Body of pancreas (tissue), 4 donors: ENCODE results near the gene PEX16. TPM values are rescaled to one million over a fixed set of nuclear protein-coding genes. Genes with fewer than 3 reads are reported as not detected.

Source experiments
- ATAC-seq: fragments of 150-250 bp; one replicate; pipeline ENCODE4 v1.9.1; 2016
- DNase-seq, 4 donors: peaks; one replicate each; pipeline ENCODE4 v3.0.0-alpha.2; 2019
- H3K27ac ChIP-seq, 4 donors: fragments of 200-600 bp; sonication (generic); 1 replicate in 3 of 4; 2 replicates in 1 of 4; pipeline versions ENCODE4 v1.5.1 to v1.6.1; 2016 to 2019; ENCODE audit warnings: mild to moderate bottlenecking in 1 of 4, mixed read lengths in 1 of 4, moderate library complexity in 1 of 4
- H3K27me3 ChIP-seq, 2 donors: fragments of 200-600 bp; sonication (generic); one replicate each; pipeline ENCODE4 v1.6.0; 2016; ENCODE audit warnings: mild to moderate bottlenecking in 1 of 2
- H3K36me3 ChIP-seq, 2 donors: fragments of 200-600 bp; sonication (generic); replicated peaks in 1 of 2; 2 replicates each; pipeline ENCODE4 v1.5.1; 2016; ENCODE audit warnings: low read depth in 2 of 2; ENCODE audit not compliant: insufficient read depth in 1 of 2
- H3K4me1 ChIP-seq: fragments of 200-600 bp; sonication (generic); one replicate; pipeline ENCODE4 v1.6.0; 2016
- H3K4me3 ChIP-seq, 2 donors: fragments of 200-600 bp; sonication (generic); 1 replicate in 1 of 2; 2 replicates in 1 of 2; pipeline ENCODE4 v1.5.1; 2016 to 2019
- H3K9me3 ChIP-seq, 3 donors: fragments of 200-600 bp; sonication (generic); 1 replicate in 2 of 3; 2 replicates in 1 of 3; pipeline ENCODE4 v1.5.1; 2016
- POLR2A ChIP-seq, 3 donors: fragments of 450-650 bp; IDR thresholded peaks; one replicate each; pipeline ENCODE4 v1.6.1; 2016; ENCODE audit warnings: antibody characterized with exemption in 3 of 3, mild to moderate bottlenecking in 2 of 3
- WGBS, 2 donors: methylation state at CpG; one replicate each; pipeline ENCODE4 v1.1.5; 2017; 5-methylcytosine and 5-hydroxymethylcytosine counted together
- intact Hi-C: fragments of 100-400 bp; cut with DNase I; formaldehyde crosslinking; loops from one replicate; pipeline ENCODE4 v1.15.1; 2023
- total RNA-seq, 2 donors: library from RNA; depleted of rRNA; stranded (reverse); fragments of >200 nt; gene quantifications; one replicate each; pipeline ENCODE4 v1.1.0, GENCODE V29; 2016
- TF ChIP-seq, protein P1 (sequence below), 7 experiments: fragments of 450-650 bp in 4 of 7; fragments of 200-600 bp in 3 of 7; sonication (generic) in 3 of 7; IDR thresholded peaks; one replicate each; pipeline ENCODE4 v1.5.1; 2016 to 2019; ENCODE audit warnings: antibody characterized with exemption in 7 of 7

Gene PEX16
- total RNA-seq, 2 donors from 2014 or later = 29.1 to 41.5 TPM

DNA sequence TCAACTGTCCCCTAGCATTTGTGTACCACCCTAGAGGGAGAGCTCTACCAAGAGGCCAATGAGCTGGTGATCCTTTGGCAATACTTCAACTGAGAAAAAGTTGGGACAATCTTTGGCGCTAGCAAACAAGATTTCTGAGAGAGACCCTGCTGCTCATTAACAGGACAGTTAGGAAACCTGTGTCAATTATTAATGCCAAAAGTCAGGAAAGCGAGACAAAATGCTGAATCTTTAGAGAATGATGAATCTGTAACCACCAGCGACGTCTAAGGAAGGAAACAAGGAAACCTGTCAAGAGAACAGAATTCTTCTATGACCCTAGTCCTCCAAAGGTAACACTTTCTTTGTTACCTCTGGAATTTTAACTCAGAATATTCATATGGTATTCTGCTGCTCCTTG is 24.7 kb upstream of the PEX16 start:
- Histone ChIP-seq H3K4me1 (peaks cover 16% of the 10 kb centered on the region), H3K4me3 (no peak overlapping the region), H3K9me3 (no peaks in the 10 kb centered on the region), H3K36me3 (no peaks in the 10 kb centered on the region), H3K27me3 (no peaks in the 10 kb centered on the region), H3K27ac (no peak overlapping the region)
- WGBS, 2 donors = 86 to 90% methylated on average over 4 of the region's 4 CpGs
- TF ChIP-seq POLR2A (IDR thresholded peaks at IDR 0.05) = no peak
- TF ChIP-seq, protein P1, sequence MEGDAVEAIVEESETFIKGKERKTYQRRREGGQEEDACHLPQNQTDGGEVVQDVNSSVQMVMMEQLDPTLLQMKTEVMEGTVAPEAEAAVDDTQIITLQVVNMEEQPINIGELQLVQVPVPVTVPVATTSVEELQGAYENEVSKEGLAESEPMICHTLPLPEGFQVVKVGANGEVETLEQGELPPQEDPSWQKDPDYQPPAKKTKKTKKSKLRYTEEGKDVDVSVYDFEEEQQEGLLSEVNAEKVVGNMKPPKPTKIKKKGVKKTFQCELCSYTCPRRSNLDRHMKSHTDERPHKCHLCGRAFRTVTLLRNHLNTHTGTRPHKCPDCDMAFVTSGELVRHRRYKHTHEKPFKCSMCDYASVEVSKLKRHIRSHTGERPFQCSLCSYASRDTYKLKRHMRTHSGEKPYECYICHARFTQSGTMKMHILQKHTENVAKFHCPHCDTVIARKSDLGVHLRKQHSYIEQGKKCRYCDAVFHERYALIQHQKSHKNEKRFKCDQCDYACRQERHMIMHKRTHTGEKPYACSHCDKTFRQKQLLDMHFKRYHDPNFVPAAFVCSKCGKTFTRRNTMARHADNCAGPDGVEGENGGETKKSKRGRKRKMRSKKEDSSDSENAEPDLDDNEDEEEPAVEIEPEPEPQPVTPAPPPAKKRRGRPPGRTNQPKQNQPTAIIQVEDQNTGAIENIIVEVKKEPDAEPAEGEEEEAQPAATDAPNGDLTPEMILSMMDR (IDR thresholded peaks at IDR 0.05) = no peak
- intact Hi-C loops = no loop called here
- DNase-seq = no peak
- ATAC-seq = no peak

DNA sequence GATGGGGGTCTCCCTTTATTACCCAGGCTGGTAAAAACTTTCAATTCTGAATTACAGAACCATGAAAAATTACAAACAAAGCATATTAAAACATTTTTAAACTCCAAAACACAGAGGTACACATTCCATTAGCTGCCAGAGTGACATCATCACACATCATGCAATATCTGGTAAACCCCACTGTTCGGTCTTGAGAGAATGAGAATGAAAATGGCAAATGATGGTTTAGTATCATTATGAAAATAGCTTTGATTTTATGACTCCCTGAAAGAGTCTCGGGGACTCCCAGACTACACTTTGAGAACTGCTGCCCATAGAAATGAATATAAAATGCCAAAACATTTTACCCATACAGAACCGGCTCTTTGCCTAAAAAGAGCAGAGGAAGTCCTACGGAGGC is 23.6 kb upstream of the PEX16 start:
- 93 to 95% methylated on average over 4 of the region's 4 CpGs for WGBS, 2 donors
- no peak overlapping the region for H3K4me3 ChIP-seq
- peaks cover 16% of the 10 kb centered on the region for H3K4me1 ChIP-seq
- ATAC-seq (no peak), DNase-seq (no peak)
- TF ChIP-seq, protein P1 (IDR thresholded peaks at IDR 0.05) = no peak
- no peak for TF ChIP-seq POLR2A (IDR thresholded peaks at IDR 0.05)
- no peaks in the 10 kb centered on the region for H3K9me3 ChIP-seq
- no peak overlapping the region for H3K27ac ChIP-seq
- no peaks in the 10 kb centered on the region for H3K27me3 ChIP-seq
- intact Hi-C loops = no loop called here
- no peaks in the 10 kb centered on the region for H3K36me3 ChIP-seq

DNA sequence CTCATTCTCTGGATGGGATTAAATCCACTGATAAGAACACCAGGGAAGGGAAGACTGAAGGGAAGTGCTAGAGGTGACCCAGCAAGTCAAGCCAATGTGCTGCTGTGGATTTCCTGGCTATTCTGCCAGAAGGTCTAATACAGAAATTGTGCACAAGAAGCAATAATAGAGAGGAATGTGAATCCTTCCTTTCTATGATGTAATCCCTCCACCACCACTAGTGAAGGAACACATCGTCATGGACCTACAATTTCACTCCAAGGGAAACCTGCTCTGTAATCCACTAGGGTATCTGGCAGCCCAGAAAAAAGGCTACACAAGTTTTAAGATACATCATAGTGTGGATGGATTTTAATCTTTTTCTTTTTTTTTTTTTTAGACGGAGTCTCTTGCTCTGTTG is 22.2 kb upstream of the PEX16 start:
- WGBS, 2 donors = 79 to 85% methylated on average over 2 of the region's 2 CpGs
- Histone ChIP-seq H3K4me1 (peaks cover 5% of the 10 kb centered on the region), H3K27me3 (no peaks in the 10 kb centered on the region), H3K27ac (no peak overlapping the region), H3K36me3 (peaks cover 0 to 3% of the 10 kb centered on the region in 2 donors), H3K4me3 (no peak overlapping the region), H3K9me3 (no peaks in the 10 kb centered on the region)
- TF ChIP-seq, protein P1 (IDR thresholded peaks at IDR 0.05) = no peak
- no peak for TF ChIP-seq POLR2A (IDR thresholded peaks at IDR 0.05)
- intact Hi-C loops = no loop called here
- ATAC-seq = no peak
- no peak for DNase-seq

DNA sequence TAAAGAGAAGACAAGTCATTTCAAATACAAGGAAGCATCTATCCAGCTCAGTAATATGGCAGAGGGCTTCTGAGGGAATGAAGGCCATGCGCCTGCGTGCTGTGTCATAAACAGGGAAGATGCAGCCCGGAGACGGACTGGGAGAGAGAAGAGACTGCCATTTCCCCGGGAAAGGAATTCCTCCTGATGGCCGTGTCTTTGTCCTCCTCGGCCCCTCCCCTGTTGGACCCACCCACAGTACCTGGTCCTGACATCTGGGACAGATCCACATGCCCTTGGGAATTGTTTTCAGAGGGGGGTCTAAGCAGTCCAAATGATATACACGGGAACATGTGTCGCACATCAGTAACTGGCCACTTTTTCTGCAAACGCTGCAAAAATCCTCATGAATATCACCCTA is 20.2 kb upstream of the PEX16 start:
- TF ChIP-seq, protein P1 (IDR thresholded peaks at IDR 0.05) = no peak
- no peak for TF ChIP-seq POLR2A (IDR thresholded peaks at IDR 0.05)
- H3K27ac ChIP-seq = no peak overlapping the region
- no peaks in the 10 kb centered on the region for H3K27me3 ChIP-seq
- intact Hi-C loops = no loop called here
- no peaks in the 10 kb centered on the region for H3K9me3 ChIP-seq
- peaks cover 0 to 5% of the 10 kb centered on the region in 2 donors for H3K36me3 ChIP-seq
- DNase-seq (no peak), ATAC-seq (no peak)
- H3K4me1 ChIP-seq = peaks cover 22% of the 10 kb centered on the region
- H3K4me3 ChIP-seq = no peak overlapping the region
- 92 to 93% methylated on average over 10 of the region's 10 CpGs for WGBS, 2 donors

DNA sequence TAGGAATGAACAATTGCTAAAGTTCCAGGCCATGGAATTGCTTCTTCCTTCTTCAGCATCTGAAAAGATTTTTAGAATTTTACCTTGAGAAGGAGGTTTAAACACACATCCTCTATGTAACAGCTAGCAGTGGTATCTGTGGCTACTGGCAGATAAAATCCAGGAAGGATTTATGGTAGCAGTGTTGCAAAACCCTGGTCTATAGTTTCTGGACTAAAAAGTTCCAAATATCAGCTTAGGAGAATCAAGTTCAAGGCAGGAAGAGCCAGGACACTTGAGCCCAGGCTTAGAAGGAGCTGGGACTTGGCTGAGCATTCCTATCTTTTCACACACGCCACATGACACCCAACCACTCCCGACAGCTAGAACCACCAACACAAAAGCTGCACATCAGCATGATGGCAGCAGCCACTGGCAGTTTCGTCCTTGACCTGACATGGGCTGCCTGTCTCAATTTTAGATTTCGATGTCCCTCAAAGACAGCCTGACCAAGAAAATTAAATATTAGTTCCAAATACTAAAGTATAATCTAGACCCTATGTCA is 18.9 kb upstream of the PEX16 start:
- ATAC-seq (no peak), DNase-seq (no peak)
- TF ChIP-seq, protein P1 (IDR thresholded peaks at IDR 0.05) = no peak
- TF ChIP-seq POLR2A (IDR thresholded peaks at IDR 0.05) = no peak
- WGBS, 2 donors = 82 to 89% methylated on average over 4 of the region's 4 CpGs
- intact Hi-C loops = no loop called here
- H3K36me3 ChIP-seq = peaks cover 0 to 5% of the 10 kb centered on the region in 2 donors
- H3K4me1 ChIP-seq = peaks cover 23% of the 10 kb centered on the region
- H3K4me3 ChIP-seq = no peak overlapping the region
- no peaks in the 10 kb centered on the region for H3K9me3 ChIP-seq
- no peak overlapping the region for H3K27ac ChIP-seq
- H3K27me3 ChIP-seq = no peaks in the 10 kb centered on the region
